Measurements from ENCODE around the gene FAM107B.
A peak's percentile ranks its signal among the peaks of the same experiment; 100 is the strongest.

The FAM107B gene

DNA sequence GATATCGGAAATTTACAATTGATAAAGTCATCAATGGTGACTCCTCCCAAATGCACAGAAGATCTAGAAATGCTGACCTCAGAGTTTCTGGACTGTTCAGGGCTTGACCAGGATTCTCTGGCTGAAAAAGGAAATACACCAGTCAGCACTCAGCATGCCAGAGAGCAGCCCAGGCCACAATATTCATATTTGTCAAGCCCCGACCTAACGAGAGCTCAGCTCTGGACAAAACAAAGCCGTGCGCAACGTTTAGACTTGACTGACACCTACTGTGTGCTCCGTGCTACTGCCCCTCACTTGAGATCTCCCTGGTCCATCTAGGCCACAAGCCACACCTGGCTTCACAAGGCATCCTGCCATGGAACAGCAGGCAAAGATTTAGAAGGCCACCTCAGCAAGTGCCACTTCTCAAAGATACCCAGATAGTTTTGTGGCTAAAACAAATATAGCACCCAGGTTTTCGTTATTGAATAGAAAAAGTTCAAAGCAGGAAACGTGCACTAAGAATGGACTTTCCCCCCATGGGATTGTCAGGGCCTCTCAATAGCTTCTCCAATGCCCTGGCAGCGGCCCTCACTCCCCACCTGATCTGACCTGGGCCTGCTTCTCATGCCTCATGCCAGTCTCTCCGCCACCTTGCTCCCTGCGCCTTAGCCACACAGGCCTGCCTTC, 218.3 kb downstream of the FAM107B start:
- no peak for DNase-seq (ENCODE audit: low read depth)

DNA sequence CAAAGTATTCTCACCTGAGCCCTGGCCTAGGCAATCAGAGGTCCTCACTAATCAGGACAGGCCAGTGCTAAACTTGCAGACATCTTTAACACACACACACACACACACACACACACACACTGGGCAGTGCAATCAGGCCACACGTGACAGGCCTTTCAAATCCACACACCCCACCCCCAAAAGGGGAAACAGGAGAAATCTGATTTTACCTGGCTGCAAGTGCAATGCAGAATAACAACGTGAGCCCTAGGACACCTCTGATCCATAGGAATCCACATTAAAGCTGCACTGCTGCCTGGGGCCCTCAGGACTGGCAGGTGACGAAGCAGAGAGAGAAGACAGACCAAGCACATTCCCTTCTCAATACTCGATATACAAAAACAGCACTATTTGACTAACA, 218.9 kb downstream of the FAM107B start:
- no peak for DNase-seq (ENCODE audit: low read depth)

DNA sequence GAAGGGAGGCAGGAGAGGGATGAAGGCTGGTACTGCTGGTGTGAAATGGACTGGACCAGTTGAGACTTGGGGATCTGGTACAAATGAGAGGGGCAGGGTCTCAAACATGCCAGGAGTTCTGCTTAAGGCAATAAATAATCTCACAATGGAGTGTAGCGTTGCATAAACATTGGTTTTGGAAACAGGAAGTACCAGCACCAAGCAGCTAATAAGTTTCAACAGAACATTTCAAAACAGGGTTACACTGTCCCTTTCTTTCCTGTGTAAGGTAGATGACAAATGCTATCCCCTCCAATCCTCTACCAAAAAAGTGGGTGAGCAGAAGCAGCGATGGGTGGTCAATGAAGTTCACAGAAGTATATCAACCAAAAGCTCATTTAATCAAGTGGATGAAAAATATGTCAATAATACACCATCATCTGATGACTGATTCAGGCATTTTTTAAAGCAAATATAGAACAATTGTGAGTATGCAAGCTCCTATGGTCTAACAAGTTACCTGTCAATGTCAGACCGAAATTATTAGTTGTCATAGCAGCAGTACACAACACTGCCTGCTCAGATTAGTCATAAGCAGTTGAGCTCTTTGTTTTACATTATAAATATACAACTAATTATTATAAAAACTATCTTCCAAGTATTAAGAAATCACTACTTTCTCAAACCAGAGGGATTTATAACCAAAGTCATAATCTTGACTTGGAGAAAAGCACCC, 220.0 kb downstream of the FAM107B start:
- no peak for DNase-seq (ENCODE audit: low read depth)

DNA sequence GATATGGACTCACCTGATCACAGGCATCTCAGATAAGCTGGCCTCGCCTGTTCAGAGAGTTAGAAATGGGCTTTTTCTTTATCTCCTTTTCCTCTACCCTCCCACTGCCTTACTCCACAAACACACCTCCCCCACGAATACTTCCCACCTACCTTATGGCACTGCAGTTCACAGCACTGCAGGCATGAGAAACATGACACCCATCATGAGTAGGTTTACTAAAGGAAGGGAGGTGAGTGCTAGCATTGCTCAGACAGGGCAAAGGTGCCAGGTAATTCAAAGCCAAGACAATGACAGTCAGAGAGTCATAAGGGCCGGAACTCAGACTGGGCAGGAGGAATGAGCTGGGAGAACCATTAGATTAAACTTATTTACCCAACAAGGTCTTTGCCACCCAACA, 220.6 kb downstream of the FAM107B start:
- DNase-seq (ENCODE audit: low read depth) = no peak

DNA sequence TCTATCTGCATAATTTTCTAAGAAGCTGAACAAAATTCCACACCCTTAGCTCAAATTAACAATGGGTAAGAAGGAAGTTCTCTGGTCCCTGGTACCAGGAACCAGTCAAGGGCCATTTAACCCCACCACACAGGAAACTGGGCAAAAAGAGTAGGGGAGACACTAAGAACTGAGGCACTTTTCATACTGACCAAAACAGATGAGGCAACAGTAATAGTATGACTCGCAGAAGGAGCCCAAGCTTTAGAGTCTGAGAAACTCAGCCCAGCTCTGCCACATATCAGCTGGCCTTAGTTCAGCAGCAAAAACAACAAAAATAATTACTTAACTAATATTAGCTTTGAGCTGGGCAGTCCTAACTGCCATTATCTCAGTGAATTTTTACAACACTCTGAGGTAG, 221.2 kb downstream of the FAM107B start:
- peak; percentile 32 for DNase-seq (ENCODE audit: low read depth)

DNA sequence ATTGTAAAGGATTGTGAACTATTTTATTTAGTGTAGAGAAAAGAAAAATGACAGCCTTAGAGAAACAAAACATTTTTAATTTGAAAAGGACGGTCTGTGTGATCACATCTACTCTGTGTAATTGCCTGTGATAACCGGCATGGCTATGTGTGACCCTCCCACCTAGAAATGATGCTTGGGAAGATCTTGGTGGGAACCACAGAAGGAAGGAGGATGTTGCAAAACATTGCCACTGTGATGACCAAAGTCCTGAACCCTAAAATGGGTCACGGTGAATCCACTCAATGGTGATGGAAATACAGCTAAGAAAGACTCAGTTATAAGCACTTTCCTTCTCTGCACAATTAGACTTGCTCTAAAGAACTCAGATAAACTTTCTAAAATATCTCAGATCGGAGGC, 222.7 kb downstream of the FAM107B start:
- DNase-seq (ENCODE audit: low read depth) = no peak

DNA sequence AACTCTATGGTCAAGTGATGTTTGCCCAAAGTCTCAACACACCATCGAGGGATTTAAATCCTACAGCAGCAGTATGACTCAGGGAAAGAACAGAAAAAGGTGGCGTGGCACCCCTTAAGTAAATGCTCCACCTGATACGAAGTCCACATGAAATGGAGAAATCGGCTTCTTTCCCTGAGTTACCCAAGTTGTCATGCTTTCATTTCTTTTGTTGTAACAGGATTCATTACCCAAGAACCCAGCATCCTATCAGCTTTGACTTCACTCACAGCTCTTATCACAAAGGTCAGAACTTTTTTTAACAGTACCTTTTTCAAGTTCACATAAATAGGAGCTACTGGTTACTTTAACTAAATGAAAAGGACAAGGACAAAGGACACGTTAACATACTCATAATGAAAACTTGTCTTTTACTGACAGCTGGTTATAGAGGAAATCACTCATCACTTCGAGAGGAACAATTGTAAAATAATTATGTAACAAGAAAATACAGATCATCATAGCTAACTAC, 224.2 kb downstream of the FAM107B start:
- DNase-seq (ENCODE audit: low read depth) = no peak

DNA sequence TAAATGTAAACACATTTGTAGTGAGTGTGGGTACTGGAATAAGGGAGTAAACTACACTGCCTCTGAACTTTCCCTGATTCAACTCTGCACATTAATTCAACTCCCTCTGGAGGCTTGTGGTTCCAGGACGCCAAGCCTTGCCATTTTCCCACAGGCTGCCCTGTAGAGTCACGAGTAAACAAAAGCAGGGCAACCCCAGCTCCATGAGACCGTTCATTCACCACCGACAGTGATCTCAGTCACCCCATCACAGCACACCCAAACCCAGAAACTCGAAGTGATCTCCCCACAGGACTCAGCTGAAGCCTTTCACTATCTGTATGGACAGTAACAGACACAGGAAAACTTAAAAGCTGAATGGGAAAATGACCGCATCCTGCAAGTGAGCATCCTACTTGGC, 225.2 kb downstream of the FAM107B start:
- no peak for DNase-seq (ENCODE audit: low read depth)

DNA sequence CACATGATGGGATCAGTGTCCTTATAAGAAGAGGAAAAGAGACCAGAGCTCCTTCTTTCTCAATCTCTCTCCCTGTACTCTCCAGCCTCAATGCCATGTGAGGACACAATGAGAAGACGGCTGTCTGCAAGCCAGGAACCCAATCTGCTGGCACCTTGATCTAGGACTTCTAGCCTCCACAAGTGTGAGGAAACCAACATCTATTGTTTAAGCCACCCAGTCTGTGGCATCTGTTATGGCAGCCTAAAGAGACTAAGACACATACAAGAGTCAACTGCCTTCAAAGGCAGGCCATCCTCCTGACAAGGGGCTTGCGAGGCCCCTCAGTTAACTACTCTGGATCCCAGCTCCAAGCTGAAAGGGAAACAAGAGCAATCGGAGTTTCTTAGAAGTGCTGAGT, 225.7 kb downstream of the FAM107B start:
- DNase-seq (ENCODE audit: low read depth) = no peak

DNA sequence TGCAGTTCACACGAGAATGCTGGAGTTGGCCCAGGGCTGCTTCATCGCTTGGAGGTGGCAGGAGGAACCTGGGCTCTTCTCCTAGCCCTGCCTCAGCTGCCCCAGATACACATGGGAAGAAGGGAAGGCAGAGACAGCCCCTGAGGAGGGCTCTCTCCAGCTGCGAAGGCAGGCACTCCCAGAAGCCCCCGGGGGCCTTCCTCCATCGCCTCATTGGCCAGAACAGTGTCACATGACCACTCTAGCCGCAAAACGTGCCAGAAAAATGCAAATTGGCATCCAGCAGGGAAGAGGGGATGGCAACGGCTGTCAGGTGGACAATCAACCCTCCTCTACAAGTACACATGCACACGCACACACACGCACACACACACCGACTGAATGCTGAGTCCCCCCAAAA, 226.2 kb downstream of the FAM107B start:
- no peak for DNase-seq (ENCODE audit: low read depth)

DNA sequence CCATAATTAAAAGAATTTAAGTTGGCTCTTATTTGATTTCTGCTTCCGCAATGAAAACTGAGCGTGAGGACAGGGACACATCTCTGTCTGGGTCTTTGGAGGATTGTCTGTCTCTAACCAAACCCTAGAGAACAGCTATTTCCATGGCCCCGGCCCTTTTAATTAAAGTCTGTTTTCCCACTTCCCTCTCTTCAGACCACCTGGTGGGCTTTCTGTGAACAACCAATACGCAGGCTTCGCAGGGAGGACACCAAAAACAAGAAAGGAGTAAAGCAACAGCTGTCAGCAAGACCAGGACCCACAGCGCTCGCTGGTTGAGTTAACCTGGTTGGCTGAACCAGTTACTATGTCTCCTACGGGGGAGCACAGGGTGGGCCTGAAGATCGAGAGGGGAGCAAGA, 226.9 kb downstream of the FAM107B start:
- DNase-seq (ENCODE audit: low read depth) = no peak

DNA sequence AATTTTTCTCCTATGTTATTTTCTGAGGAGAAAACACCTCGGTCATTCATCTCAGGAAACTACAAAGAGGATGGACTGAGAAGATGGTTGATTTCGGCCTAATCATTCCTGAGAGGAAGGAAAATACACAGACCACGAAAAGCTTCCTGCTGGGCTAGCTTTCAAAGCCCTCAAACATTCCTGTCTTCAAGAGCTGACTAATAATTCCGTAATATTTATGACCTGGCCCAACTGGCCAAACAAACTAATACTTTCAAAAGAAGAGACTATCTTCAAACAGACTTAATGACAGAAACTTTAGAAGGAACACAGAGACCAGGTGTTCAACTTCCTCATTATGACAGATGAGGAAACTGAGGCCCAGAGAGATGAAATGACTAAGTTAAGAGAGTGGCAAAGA, 228.9 kb downstream of the FAM107B start:
- DNase-seq (ENCODE audit: low read depth) = no peak

DNA sequence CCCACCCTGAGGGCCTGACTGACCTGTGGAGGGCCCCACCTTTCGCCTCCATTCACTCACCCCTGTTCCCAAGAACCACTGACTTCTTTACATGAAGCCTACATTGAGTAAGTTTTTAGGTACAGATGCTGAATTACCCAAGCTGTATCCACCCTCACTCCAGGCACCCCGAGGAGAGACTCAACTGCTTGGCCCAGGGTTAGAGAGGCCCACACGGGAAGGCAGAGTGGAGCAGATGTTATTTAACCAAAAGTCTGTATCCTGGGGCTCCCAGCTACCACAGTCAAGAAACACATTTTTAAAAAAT, 230.8 kb downstream of the FAM107B start:
- no peak for DNase-seq (ENCODE audit: low read depth)

DNA sequence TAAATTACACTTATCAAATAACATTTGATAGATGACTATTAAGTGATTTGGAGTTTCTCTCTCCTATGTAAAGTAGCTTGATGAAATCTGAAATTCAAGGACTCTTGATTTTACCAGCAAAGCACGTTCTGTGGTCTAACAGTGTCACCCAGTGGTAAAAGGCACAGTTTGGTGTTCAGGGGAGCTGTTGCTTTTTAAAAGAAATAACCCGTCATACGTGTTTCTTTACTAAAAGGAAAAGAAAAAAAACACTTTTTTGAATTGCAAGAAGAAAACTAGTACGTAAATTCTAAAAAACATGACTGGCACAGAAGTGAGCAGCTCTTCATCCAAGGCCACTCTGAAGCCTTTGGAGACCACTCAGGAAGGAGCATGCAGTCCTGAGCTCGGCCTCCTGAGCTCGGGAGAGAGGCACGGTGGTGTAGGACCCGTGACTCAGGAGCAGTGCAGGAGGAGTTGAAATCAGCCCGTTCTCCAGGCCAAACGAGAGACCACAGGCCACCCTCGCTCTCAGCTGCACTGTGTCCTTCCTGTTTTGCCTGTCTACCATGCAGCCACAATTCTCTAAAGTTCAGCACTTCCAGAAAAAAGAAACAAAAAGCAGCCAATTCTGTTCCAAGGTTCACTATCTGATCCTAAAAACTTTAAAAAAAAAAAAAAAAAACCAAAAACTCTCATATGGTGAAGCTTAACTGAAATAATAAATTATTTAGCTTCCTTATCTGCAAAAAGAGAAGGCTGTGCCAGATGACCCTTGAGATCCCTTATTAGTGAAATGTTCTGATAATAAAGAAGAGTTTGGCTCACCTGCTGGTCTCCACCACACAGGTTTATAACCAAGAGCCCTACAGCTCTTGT, 231.4 kb downstream of the FAM107B start:
- no peak for DNase-seq (ENCODE audit: low read depth)

DNA sequence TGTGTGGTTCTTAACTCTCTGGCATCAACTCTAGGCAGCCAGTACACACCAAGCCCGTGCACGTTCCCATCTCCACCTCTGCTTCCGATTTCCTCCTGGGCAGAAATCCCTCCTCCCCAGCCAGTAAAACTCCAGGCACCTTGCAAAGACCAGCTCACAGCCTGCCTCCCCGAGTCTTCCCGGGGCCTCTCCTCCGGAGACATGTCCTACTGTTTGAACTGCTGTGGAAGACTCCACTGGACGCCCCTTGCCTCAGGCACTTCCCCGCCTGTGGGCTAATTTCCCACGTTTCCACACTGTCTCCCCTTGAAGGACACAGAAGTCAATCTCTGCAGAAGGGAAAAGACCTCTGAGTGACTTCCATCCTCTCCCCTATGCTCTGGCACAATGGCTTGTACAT, 233.3 kb downstream of the FAM107B start:
- no peak for DNase-seq (ENCODE audit: low read depth)

DNA sequence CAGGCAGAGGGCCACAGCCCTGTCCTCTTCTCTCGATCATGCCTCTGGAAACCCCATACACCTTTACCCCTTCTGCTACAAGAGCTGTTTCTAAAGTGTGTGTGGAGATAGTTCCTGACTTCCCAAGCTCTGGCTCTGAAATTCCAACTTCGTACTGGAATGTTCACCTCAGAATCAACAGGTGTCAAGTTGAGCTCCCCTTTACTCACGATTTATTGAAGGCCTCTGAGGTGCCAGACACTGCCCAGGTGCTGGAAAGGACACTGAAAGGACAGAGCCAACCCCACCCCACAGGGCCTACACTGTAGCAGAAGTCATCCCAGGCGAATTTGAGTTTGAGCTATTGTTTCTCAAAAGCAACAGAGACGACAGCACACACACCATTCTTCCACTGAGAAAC, 234.1 kb downstream of the FAM107B start:
- no peak for DNase-seq (ENCODE audit: low read depth)

DNA sequence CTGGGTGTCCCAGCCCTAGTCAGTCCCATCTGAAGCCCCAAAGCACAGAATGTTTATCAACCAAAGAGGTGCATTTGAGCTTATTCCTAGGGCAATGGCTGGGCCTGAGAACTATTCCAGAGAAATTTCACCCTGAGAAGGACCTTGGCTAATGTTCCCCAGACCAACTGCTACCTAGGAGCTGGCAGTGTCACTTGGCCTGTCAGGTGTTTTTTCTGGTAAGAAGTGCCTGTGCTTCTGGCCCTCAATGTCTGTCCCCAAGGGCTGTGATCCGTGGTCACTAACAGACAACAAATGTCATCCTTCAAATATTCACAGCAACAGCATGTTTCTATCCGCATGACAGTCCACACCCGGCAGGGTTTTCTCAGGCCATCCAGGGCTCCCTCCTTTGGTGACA, 234.6 kb downstream of the FAM107B start:
- no peak for DNase-seq (ENCODE audit: low read depth)

DNA sequence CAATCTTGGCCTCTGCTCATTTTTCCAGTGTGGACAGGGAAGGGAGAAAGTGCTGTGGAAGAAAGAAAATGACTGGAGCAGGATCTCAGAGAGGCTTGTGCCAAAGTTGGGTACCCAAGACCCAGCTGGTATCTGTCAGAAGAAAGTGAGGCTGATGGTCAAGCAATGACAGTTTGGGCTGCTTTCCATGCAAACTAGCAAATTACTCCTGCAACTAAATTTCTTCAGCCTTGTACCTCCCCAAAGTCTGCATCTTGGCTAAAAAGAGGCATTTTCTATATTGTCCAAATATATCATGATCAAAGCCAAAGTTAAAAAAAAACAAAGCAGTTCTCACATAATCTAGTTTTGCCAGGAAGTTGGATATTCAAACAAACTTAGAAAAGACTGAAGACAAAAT, 235.5 kb downstream of the FAM107B start:
- DNase-seq (ENCODE audit: low read depth) = no peak

DNA sequence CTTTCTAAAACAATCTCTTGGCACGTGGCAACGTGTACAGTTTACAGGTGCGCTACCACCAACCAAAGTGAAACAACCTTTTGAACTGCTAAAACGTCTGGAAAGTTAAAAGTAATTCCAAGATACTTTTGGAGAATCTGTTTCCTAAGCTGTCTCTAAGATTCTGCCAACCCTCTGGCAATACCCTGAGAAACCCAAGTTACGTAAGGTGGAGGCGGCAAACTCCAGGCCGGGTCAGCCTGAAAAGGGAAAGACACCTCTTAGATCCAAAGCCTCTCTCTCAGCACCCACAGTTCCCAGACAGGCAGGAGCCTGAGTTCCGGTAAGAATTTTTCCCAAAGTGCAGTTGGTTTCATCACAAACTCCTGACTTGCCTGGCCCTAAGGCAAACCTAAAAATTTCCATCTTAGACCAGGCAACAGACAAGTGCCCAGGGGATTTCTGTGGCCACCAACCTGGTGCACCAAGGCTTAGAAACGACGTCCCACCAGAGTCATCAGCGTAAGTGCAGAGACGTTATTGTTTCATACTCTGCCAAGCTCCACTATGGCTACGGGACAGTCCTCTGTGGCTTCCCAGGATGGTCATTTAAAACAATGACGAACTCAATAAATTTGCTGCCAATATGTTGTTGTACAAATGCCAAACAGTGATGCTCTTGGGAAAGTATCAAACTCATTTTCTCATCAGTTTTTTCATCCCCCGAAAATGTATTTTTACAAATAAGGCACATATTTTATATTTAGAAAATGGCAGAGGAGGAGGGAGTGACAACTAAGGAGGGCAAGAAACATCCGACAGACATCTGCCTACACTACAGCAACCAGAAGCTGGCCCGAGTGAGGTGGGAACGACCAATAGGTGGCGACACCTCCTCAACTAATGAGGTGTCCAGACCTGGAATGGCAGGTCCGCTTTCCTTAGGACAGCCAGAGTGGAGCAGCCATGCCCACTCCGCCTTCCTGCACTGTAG, 238.2 kb downstream of the FAM107B start:
- peak; percentile 34 for DNase-seq (ENCODE audit: low read depth)

DNA sequence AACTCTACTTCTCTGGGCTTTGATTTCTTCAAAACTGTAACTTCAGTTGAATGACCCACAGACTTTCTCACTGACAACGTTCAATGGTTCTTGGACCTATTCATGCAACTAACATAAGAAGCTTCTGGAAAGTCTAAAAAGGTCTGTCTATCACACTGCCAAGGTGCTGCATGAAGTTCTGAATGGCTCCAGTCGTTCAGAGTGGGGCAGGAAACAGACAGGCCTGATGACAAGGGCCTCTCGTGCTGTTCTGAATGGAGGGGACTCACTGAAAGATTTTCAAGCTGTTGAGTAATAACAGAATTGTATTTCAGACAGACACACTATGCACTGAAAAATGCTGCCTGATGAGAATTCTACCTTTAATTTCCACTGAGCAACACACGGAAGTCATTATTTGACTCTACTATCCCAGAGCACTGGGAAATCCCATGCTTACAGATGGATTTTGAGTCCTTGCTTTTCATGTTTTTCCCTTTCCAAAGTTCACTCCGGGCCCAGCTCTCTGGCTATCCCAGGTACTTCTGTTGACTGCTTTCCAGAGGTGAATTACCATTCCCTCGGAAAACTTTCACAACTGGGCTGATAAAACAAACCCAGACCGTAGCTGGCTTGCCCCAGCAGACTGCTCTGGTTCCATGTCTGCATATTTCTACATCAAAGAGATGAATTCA, 239.1 kb downstream of the FAM107B start:
- DNase-seq (ENCODE audit: low read depth) = no peak

DNA sequence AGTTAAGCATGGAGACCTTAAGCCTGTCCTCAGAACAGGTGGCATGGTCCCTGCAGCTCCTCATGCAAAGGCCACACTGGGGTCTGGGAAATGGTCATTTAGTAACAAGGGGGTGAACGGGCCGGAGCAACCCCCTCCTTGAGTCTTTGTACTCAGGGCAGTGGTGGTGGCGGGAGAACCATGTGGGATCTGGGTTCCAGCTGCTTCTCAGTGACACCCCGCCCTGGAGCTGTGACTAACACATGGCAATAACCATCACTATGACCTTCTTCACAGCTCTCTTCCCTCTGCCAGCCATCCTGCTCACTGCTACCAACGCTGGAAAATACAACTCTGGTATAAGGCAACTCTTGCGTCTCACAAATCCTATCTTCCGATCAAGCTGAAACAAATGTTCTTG, 240.5 kb downstream of the FAM107B start:
- no peak for DNase-seq (ENCODE audit: low read depth)
